ENCODE results near the gene SLC24A1.

DNA sequence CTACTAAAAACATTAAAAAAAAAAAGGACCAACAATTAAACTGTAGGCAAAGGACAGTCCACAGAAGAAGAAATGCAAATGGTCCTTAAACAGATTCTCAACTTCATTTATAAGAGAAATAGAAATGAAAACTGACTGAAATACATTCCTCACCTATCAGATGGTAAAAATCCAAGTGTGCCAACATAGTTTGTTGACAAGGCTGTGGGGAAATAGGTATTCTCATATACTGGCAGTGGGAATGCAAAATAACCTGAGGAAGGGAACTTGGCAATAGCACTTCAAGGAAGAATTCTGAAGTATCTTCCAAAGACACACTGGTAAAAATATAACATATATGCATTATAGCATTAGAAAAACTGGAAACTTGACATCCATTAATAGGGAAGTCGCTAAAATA lies 53.8 kb downstream of the SLC24A1 start:
- TF ChIP-seq, protein P1, sequence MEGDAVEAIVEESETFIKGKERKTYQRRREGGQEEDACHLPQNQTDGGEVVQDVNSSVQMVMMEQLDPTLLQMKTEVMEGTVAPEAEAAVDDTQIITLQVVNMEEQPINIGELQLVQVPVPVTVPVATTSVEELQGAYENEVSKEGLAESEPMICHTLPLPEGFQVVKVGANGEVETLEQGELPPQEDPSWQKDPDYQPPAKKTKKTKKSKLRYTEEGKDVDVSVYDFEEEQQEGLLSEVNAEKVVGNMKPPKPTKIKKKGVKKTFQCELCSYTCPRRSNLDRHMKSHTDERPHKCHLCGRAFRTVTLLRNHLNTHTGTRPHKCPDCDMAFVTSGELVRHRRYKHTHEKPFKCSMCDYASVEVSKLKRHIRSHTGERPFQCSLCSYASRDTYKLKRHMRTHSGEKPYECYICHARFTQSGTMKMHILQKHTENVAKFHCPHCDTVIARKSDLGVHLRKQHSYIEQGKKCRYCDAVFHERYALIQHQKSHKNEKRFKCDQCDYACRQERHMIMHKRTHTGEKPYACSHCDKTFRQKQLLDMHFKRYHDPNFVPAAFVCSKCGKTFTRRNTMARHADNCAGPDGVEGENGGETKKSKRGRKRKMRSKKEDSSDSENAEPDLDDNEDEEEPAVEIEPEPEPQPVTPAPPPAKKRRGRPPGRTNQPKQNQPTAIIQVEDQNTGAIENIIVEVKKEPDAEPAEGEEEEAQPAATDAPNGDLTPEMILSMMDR (optimal IDR thresholded peaks at IDR 0.05 in 1 of 3, IDR thresholded peaks at IDR 0.05 in 1 of 3, conservative IDR thresholded peaks at IDR 0.05 in 1 of 3; ENCODE audit: extremely low read depth in 1 of 3, insufficient read depth in 2 of 3, low read length in 3 of 3), result no peak
- no peak for TF ChIP-seq EZH2 (IDR thresholded peaks at IDR 0.05; ENCODE audit: low read length)

Data from keratinocyte (primary cell).